ENCODE results near the gene TMPRSS11F. TPM values are rescaled to one million over a fixed set of nuclear protein-coding genes. Genes with fewer than 3 reads are reported as not detected.

TMPRSS11F gene
- total and polyA plus RNA-seq, 9 of the 15 experiments (the other 6 are each of a cell fraction or from before 2014, with no cell fraction given) = 0.03 to 0.36 (median 0.07) TPM; not detected in 2

- TF ChIP-seq RBM17 (IDR thresholded peaks at IDR 0.05; ENCODE audit: borderline replicate concordance, low read depth, low read length) = no peak
These were observed 47.2 kb upstream of the TMPRSS11F start (continued) for GRCh38 chr4:68176904-68177303.

- Histone ChIP-seq H3K9me3 (replicated peaks; ENCODE audit: control insufficient read depth, insufficient read depth, low read depth, low read length) (no peaks in the 10 kb centered on the region), H3K9ac (ENCODE audit: insufficient read depth in 1 of 2, low read depth in 2 of 2, low read length in 2 of 2) (no peak overlapping the region), H3K27me3 (ENCODE audit: control insufficient read depth in 2 of 2, insufficient read depth in 2 of 2, low read length in 2 of 2) (no peaks in the 10 kb centered on the region; a peak in 1 of 5 replicates), H3K4me3 (no peak overlapping the region), H3K36me3 (ENCODE audit: control insufficient read depth, insufficient read depth, low read length) (no peaks in the 10 kb centered on the region), H4K20me1 (replicated peaks; ENCODE audit: control insufficient read depth, insufficient read depth, low read length) (no peaks in the 10 kb centered on the region), H2AFZ (ENCODE audit: low read depth, low read length) (peak overlapping the region; percentile 28; the same call in 1 of the 2 replicates), H3K79me2 (ENCODE audit: control insufficient read depth, insufficient read depth, low read length) (no peaks in the 10 kb centered on the region), H3K4me1 (replicated peaks in 1 of 2; ENCODE audit: control insufficient read depth in 2 of 2, insufficient read depth in 2 of 2, low read length in 2 of 2) (no peaks in the 10 kb centered on the region), H3K4me2 (ENCODE audit: insufficient read depth, low read length) (no peak overlapping the region), H3K9me1 (ENCODE audit: control insufficient read depth, insufficient read depth, low read length) (no peaks in the 10 kb centered on the region), H3K27ac (ENCODE audit: extremely low read depth, low read depth, low read length) (no peak overlapping the region)
- no TSS peak for BruUV-seq (replicated peaks)
- ChIA-PET POLR2A (no interaction called here), CTCF (ENCODE audit: low intra/inter-chr PET ratio) (no interaction called here)
- intact Hi-C loops (cut with micrococcal nuclease) = loop anchor here (5.0 to 10.0 kb wide), 3 partner anchors 99 to 442 kb away; no protein-coding TSS in a partner anchor
- FAIRE-seq (peak; percentile 80), ATAC-seq (0 out of 3 replicates have a peak, but pooled peaks have one; percentile 42), DNase-seq (ENCODE audit: extremely low read depth in 1 of 4, low spot score in 3 of 4) (no peak)
- TF ChIP-seq KDM4B (IDR thresholded peaks at IDR 0.05; ENCODE audit: borderline replicate concordance in 2 of 2, low read depth in 1 of 2) (no peak), ELF2 (CRISPR knock-in tag; IDR thresholded peaks at IDR 0.05) (no peak), GTF2A2 (tag; IDR thresholded peaks at IDR 0.05) (no peak), ZNF561 (CRISPR knock-in tag; conservative IDR thresholded peaks at IDR 0.05) (no peak), XRCC4 (IDR thresholded peaks at IDR 0.05; ENCODE audit: extremely low read depth, insufficient read depth, insufficient read length) (no peak), PBX2 (CRISPR knock-in tag; IDR thresholded peaks at IDR 0.05; ENCODE audit: low read depth) (no peak), PBX2 (tag; conservative IDR thresholded peaks at IDR 0.05; ENCODE audit: low read depth) (no peak), DIDO1 (tag; IDR thresholded peaks at IDR 0.05; ENCODE audit: low read depth) (no peak), RAD21 (CRISPR knock-in tag; conservative IDR thresholded peaks at IDR 0.05 in 1 of 2, IDR thresholded peaks at IDR 0.05 in 1 of 2) (peak in 1 of 2 experiments; percentile 29; a peak in 3 of 4 replicates), GABPB2 (CRISPR knock-in tag; conservative IDR thresholded peaks at IDR 0.05) (no peak), SOX6 (IDR thresholded peaks at IDR 0.05) (no peak), BMI1 (IDR thresholded peaks at IDR 0.05; ENCODE audit: low read length) (no peak), DNMT1 (IDR thresholded peaks at IDR 0.05) (no peak), SRSF3 (IDR thresholded peaks at IDR 0.05; ENCODE audit: insufficient read depth, low read length) (no peak), CTCF (IDR thresholded peaks at IDR 0.05 in 2 of 3, conservative IDR thresholded peaks at IDR 0.05 in 1 of 3; ENCODE audit: insufficient read depth in 2 of 3, low read depth in 1 of 3, low read length in 3 of 3) (peak in 1 of 3 experiments; percentile 10; a peak in 1 of 6 replicates)
- 0% methylated on average over 1 of the region's 1 CpG for WGBS (ENCODE audit: insufficient coverage, low coverage, missing lambda C conversion rate)
- in situ Hi-C loops (cut with MboI) = loop anchor here (10.0 kb wide), 1 partner anchor 192 kb away; no protein-coding TSS in a partner anchor
These were observed 46.8 kb upstream of the TMPRSS11F start for GRCh38 chr4:68176500-68176899.

Data from K562 (cell line).